Activated CD4-positive, alpha-beta memory T cell treated with anti-CD3 and anti-CD28 coated beads for 36 hours (primary cell): Measurements from ENCODE around the gene PANK4. TPM values are rescaled to one million over a fixed set of nuclear protein-coding genes. Genes with fewer than 3 reads are reported as not detected.
"Not testable (repeated sequence)": the region's sequence is repeated elsewhere in the genome, so short reads cannot be mapped to it uniquely, and the experiment has no call there.

Experiments
- CTCF ChIA-PET: fragments of 350-600 bp; sonication (Branson Sonifier 250); formaldehyde crosslinking; loops from one replicate; lab custom pipeline; 2021; ENCODE audit warnings: antibody characterized with exemption, inconsistent platforms; lab: Charles Lee
- POLR2A ChIA-PET: fragments of 350-600 bp; sonication (Branson Sonifier 250); formaldehyde crosslinking; loops from one replicate; lab custom pipeline; 2021; ENCODE audit warnings: antibody characterized with exemption; lab: Charles Lee
- DNase-seq: peaks from one replicate; pipeline ENCODE4 v3.0.0-alpha.2; 2020
- H3K27ac Mint-ChIP-seq: one replicate; pipeline ENCODE4 v1.8.0; 2021; ENCODE audit warnings: mixed read lengths
- H3K27me3 Mint-ChIP-seq: one replicate; pipeline ENCODE4 v1.8.0; 2021; ENCODE audit warnings: mixed read lengths
- H3K36me3 Mint-ChIP-seq: one replicate; pipeline ENCODE4 v1.8.0; 2021; ENCODE audit warnings: mixed read lengths
- H3K4me1 Mint-ChIP-seq: one replicate; pipeline ENCODE4 v1.8.0; 2021; ENCODE audit warnings: low read depth, mixed read lengths
- H3K4me3 Mint-ChIP-seq: one replicate; pipeline ENCODE4 v1.8.0; 2021; ENCODE audit warnings: mild to moderate bottlenecking, mixed read lengths
- H3K9me3 Mint-ChIP-seq: one replicate; pipeline ENCODE4 v1.8.0; 2021; ENCODE audit warnings: mixed read lengths
- intact Hi-C: fragments of 100-400 bp; cut with micrococcal nuclease; formaldehyde crosslinking; loops from one replicate; pipeline ENCODE4 v1.15.1; 2023
- total RNA-seq, 2 experiments: library from RNA; stranded (reverse); gene quantifications; one replicate each; pipeline ENCODE4 v1.2.3, GENCODE V29; 2021

The PANK4 gene
- total RNA-seq, 2 experiments from 2014 or later: 42.6 to 45.1 TPM

DNA sequence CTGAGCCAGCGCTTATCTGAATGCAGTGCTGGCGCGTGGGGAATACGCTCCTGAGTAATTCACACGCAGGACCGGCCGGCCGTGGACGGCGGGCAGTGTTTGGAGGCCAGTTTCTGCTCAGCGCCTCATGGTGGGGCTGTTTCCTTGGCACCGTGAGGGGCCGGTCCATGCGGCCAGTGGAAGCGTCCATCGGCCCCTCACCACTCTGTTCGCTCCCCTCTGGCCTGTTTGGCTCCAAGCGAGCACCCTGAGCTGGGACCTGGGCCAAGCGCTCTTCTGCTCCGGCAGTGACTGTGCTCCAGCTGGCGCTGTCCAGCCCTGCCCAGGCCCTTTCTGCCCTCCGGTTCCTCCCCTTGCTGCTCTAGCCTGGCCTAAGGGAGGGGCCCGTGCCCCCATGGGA is 66.6 kb downstream of the PANK4 start:
- Mint-ChIP-seq H3K27ac (no peak overlapping the region), H3K4me1 (no peaks in the 10 kb centered on the region), H3K36me3 (no peaks in the 10 kb centered on the region), H3K4me3 (no peak overlapping the region), H3K27me3 (no peaks in the 10 kb centered on the region), H3K9me3 (no peaks in the 10 kb centered on the region)
- ChIA-PET CTCF (no interaction called here), POLR2A (no interaction called here)
- intact Hi-C loops: no loop called here
- DNase-seq: no peak

DNA sequence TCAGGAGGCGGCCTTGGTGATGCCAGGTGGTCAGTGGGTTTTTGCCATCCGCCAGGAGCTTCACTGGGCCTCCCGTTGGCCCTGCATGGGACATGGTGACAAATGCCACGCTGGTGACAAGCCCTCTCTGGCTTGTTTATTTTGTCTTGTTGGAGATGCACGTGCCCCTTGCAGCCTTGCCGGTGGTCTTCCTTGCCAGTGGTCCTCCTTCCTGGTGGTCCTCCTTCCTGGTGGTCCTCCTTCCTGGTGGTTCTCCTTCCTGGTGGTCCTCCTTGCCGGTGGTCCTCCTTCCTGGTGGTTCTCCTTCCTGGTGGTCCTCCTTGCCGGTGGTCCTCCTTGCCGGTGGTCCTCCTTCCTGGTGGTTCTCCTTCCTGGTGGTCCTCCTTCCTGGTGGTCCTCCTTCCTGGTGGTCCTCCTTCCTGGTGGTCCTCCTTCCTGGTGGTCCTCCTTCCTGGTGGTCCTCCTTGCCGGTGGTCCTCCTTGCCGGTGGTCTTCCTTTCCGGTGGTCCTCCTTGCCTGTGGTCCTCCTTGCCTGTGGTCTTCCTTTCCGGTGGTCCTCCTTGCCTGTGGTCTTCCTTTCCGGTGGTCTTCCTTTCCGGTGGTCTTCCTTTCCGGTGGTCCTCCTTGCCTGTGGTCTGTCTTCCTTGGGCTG is 67.2 kb downstream of the PANK4 start:
- H3K9me3 Mint-ChIP-seq, CTCF ChIA-PET, POLR2A ChIA-PET: not testable (repeated sequence)

DNA sequence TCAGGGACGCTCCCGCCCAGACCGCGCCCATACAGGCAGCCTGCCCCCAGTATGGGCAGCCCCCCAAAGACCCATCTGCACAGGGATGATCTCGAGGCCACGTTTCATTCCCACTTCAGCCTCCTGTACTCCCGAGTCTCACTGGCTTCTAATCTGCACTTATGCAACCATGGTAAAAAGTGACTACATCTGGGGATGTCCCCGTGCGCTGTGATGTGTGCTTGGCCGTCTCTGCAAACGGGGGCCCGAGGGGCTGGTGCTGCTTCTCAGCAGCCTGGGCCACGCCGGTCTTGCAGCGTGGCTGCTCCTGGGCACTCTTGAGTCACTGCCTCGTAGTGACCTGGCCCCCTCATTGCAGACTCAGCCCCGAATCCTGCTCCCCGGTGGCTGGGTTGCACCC is 67.7 kb downstream of the PANK4 start:
- no peak for DNase-seq
- Mint-ChIP-seq H3K4me1 (no peaks in the 10 kb centered on the region), H3K9me3 (no peaks in the 10 kb centered on the region), H3K4me3 (no peak overlapping the region), H3K36me3 (no peaks in the 10 kb centered on the region), H3K27me3 (no peaks in the 10 kb centered on the region), H3K27ac (no peak overlapping the region)
- CTCF ChIA-PET: no interaction called here
- POLR2A ChIA-PET: no interaction called here
- intact Hi-C loops: no loop called here

More for the DNA sequence above, 67.2 kb downstream of the PANK4 start:
- H3K27me3 Mint-ChIP-seq, H3K4me3 Mint-ChIP-seq, H3K36me3 Mint-ChIP-seq, intact Hi-C loops, DNase-seq, H3K27ac Mint-ChIP-seq, H3K4me1 Mint-ChIP-seq: not testable (repeated sequence)

Other genes starting within 250 kb of the PANK4 start
- 1 to 10 TPM; 5.4 to 6.3 TPM for gene MORN1, start 135.0 kb downstream of the PANK4 start, total RNA-seq
- gene RER1, start 134.8 kb downstream of the PANK4 start, total RNA-seq: 100 to 1,000 TPM; 148 to 154 TPM
- gene PEX10, start 114.0 kb downstream of the PANK4 start, total RNA-seq: 10 to 100 TPM; 14.8 to 15.4 TPM
- gene PLCH2, start 50.3 kb downstream of the PANK4 start, total RNA-seq: 10 to 100 TPM in 1 of 2 experiments, 1 to 10 TPM in 1; 8.9 to 10.3 TPM
- gene HES5, start 3.7 kb upstream of the PANK4 start, total RNA-seq: under 1 TPM in 1 of 2 experiments, not detected in 1; 0.17 TPM
- gene TNFRSF14, start 29.8 kb upstream of the PANK4 start, total RNA-seq: 100 to 1,000 TPM; 145 to 152 TPM
- gene PRXL2B, start 60.2 kb upstream of the PANK4 start, total RNA-seq: 10 to 100 TPM; 28.2 to 34.6 TPM
- 1 to 10 TPM in 1 of 2 experiments, under 1 TPM in 1; 1.00 to 1.2 TPM for gene MMEL1, start 106.4 kb upstream of the PANK4 start, total RNA-seq